ENCODE measurements around the gene ZNF292. TPM values are rescaled to one million over a fixed set of nuclear protein-coding genes. Genes with fewer than 3 reads are reported as not detected.

ZNF292 gene
- total and polyA plus RNA-seq, 10 of the 15 experiments (the other 5 are each of a cell fraction or from before 2014, with no cell fraction given): 11.1 to 57.6 (median 30.6) TPM

GRCh38 chr6:87197547-87197946 is 42.2 kb downstream of the ZNF292 start (continued):
- no peak for TF ChIP-seq SUZ12 (IDR thresholded peaks at IDR 0.05; ENCODE audit: unreplicated experiment)
- TF ChIP-seq ZNF24 (IDR thresholded peaks at IDR 0.05): 0 out of 2 replicates have a peak, but pooled peaks have one; percentile 52
- peak; percentile 33 for TF ChIP-seq BCL3 (IDR thresholded peaks at IDR 0.05; ENCODE audit: borderline replicate concordance, insufficient read depth, low read depth, low read length, poor library complexity, severe bottlenecking)
- peak in 1 of 2 experiments; percentile 30; a peak in 1 of 4 replicates for TF ChIP-seq EP300 (IDR thresholded peaks at IDR 0.05; ENCODE audit: borderline replicate concordance in 1 of 2, control insufficient read depth in 1 of 2, low read depth in 2 of 2, low read length in 2 of 2)
- TF ChIP-seq STAT3 (IDR thresholded peaks at IDR 0.05; ENCODE audit: low read depth, low read length): no peak
- no peak for TF ChIP-seq REST (IDR thresholded peaks at IDR 0.05; ENCODE audit: low read depth, low read length)
- 0 out of 2 replicates have a peak, but pooled peaks have one; percentile 38 for TF ChIP-seq CREM (IDR thresholded peaks at IDR 0.05; ENCODE audit: low read depth)
- TF ChIP-seq JUNB (IDR thresholded peaks at IDR 0.05): peak; percentile 90
- no peak for TF ChIP-seq SREBF2 (IDR thresholded peaks at IDR 0.05; ENCODE audit: low read length)
- peak; percentile 54; the same call in 1 of the 2 replicates for TF ChIP-seq IRF4 (IDR thresholded peaks at IDR 0.05; ENCODE audit: low read depth, low read length)
- TF ChIP-seq ZNF217 (IDR thresholded peaks at IDR 0.05): 0 out of 2 replicates have a peak, but pooled peaks have one; percentile 38
